Liver (tissue), 9 donors: ENCODE results near the gene CEP68. TPM values are rescaled to one million over a fixed set of nuclear protein-coding genes. Genes with fewer than 3 reads are reported as not detected.

Source experiments
- DNase-seq: peaks from one replicate; pipeline ENCODE4 v3.0.0-alpha.2; 2017; ENCODE audit warnings: low spot score
- H3K27ac ChIP-seq, 2 donors: one replicate each; pipeline ENCODE4 v1.7.0; 2013; ENCODE audit warnings: inconsistent platforms in 2 of 2, low read length in 2 of 2, control low read depth in 1 of 2, low read depth in 1 of 2, mild to moderate bottlenecking in 1 of 2
- H3K27me3 ChIP-seq, 4 donors: one replicate each; pipeline versions ENCODE4 v1.6.1 to v1.7.0; 2013; ENCODE audit warnings: low read length in 3 of 4, inconsistent platforms in 1 of 4, mild to moderate bottlenecking in 1 of 4, moderate library complexity in 1 of 4; ENCODE audit not compliant: control insufficient read depth in 4 of 4, insufficient read depth in 4 of 4
- H3K36me3 ChIP-seq, 4 donors: one replicate each; pipeline versions ENCODE4 v1.6.1 to v1.7.0; 2013; ENCODE audit warnings: low read length in 3 of 4, mild to moderate bottlenecking in 3 of 4, low read depth in 1 of 4, moderate library complexity in 1 of 4; ENCODE audit not compliant: control insufficient read depth in 4 of 4, insufficient read depth in 3 of 4
- H3K4me1 ChIP-seq, 4 donors: one replicate each; pipeline versions ENCODE4 v1.6.1 to v1.7.0; 2013; ENCODE audit warnings: low read length in 3 of 4, mild to moderate bottlenecking in 3 of 4, moderate library complexity in 1 of 4; ENCODE audit not compliant: control insufficient read depth in 4 of 4, insufficient read depth in 4 of 4
- H3K4me3 ChIP-seq, 3 donors: one replicate each; pipeline versions ENCODE4 v1.6.1 to v1.7.0; 2013; ENCODE audit warnings: low read length in 3 of 3, control low read depth in 1 of 3, low read depth in 1 of 3, mild to moderate bottlenecking in 1 of 3
- H3K9ac ChIP-seq, 2 donors: one replicate each; pipeline ENCODE4 v1.7.0; 2013; ENCODE audit warnings: low read length in 2 of 2, mild to moderate bottlenecking in 2 of 2, moderate library complexity in 2 of 2, control low read depth in 1 of 2, low read depth in 1 of 2
- H3K9me3 ChIP-seq, 4 donors: one replicate each; pipeline versions ENCODE4 v1.6.1 to v1.7.0; 2013; ENCODE audit warnings: low read length in 3 of 4; ENCODE audit not compliant: control insufficient read depth in 4 of 4
- ATF3 ChIP-seq: IDR thresholded peaks from 2 replicates; pipeline ENCODE4 v1.6.1; 2016; ENCODE audit warnings: antibody characterized with exemption
- CTCF ChIP-seq: fragments of 150-350 bp; IDR thresholded peaks from 2 replicates; pipeline ENCODE4 v1.5.1; 2017; ENCODE audit warnings: improper control_type of control experiment, low read depth, low read length; ENCODE audit not compliant: missing input control
- EGR1 ChIP-seq, 2 donors: IDR thresholded peaks; 2 replicates each; pipeline ENCODE4 v1.6.1; 2016 to 2018; ENCODE audit warnings: antibody characterized with exemption in 2 of 2, low read depth in 2 of 2
- FOXA1 ChIP-seq: IDR thresholded peaks from 2 replicates; pipeline ENCODE4 v1.6.1; 2016; ENCODE audit warnings: antibody characterized with exemption
- FOXA2 ChIP-seq: IDR thresholded peaks from 2 replicates; pipeline ENCODE4 v1.6.1; 2016; ENCODE audit warnings: antibody characterized with exemption
- GABPA ChIP-seq, 2 donors: IDR thresholded peaks in 1 of 2; conservative IDR thresholded peaks in 1 of 2; 2 replicates each; pipeline ENCODE4 v1.6.1; 2016; ENCODE audit warnings: antibody characterized with exemption in 2 of 2, mild to moderate bottlenecking in 1 of 2, moderate library complexity in 1 of 2
- HNF4A ChIP-seq, 2 donors: conservative IDR thresholded peaks; 2 replicates each; pipeline ENCODE4 v1.6.1; 2016; ENCODE audit warnings: antibody characterized with exemption in 2 of 2, mild to moderate bottlenecking in 2 of 2
- HNF4G ChIP-seq: IDR thresholded peaks from 2 replicates; pipeline ENCODE4 v1.6.1; 2016; ENCODE audit warnings: antibody characterized with exemption
- JUND ChIP-seq, 2 donors: IDR thresholded peaks; 2 replicates each; pipeline ENCODE4 v1.6.1; 2016; ENCODE audit warnings: antibody characterized with exemption in 2 of 2
- MAX ChIP-seq: IDR thresholded peaks from 2 replicates; pipeline ENCODE4 v1.6.1; 2016; ENCODE audit warnings: antibody characterized with exemption
- NR2F2 ChIP-seq: IDR thresholded peaks from 2 replicates; pipeline ENCODE4 v1.6.1; 2016; ENCODE audit warnings: antibody characterized with exemption
- RAD21 ChIP-seq, 2 donors: IDR thresholded peaks; 2 replicates each; pipeline ENCODE4 v1.6.1; 2016; ENCODE audit warnings: antibody characterized with exemption in 2 of 2, mild to moderate bottlenecking in 2 of 2
- REST ChIP-seq: IDR thresholded peaks from 2 replicates; pipeline ENCODE4 v1.6.1; 2016; ENCODE audit warnings: antibody characterized with exemption, mild to moderate bottlenecking
- RXRA ChIP-seq, 2 donors: IDR thresholded peaks; 2 replicates each; pipeline ENCODE4 v1.6.1; 2017 to 2018; ENCODE audit warnings: antibody characterized with exemption in 2 of 2, mild to moderate bottlenecking in 1 of 2
- SP1 ChIP-seq: IDR thresholded peaks from 2 replicates; pipeline ENCODE4 v1.6.1; 2018; ENCODE audit warnings: antibody characterized with exemption, mild to moderate bottlenecking
- TAF1 ChIP-seq: conservative IDR thresholded peaks from 2 replicates; pipeline ENCODE4 v1.6.1; 2016; ENCODE audit warnings: antibody characterized with exemption, mild to moderate bottlenecking
- YY1 ChIP-seq: IDR thresholded peaks from 2 replicates; pipeline ENCODE4 v1.6.1; 2016; ENCODE audit warnings: antibody characterized with exemption, mild to moderate bottlenecking
- WGBS: extraction: QIAGEN DNeasy Blood & Tissue Kit; methylation state at CpG from one replicate; pipeline ENCODE4 v1.1.7; 2013; 5-methylcytosine and 5-hydroxymethylcytosine counted together
- polyA plus RNA-seq, 2 donors: library from polyadenylated mRNA; stranded (reverse) in 1 of 2; unstranded in 1 of 2; fragments of 200-250 nt in 1 of 2; fragments of >200 nt in 1 of 2; fragmentation: Nextera tagmentation in 1 of 2; extraction: Ambion mirVana in 1 of 2; gene quantifications; one replicate each; pipeline versions ENCODE4 v1.2.1 to v1.2.3, GENCODE V29; 2013 to 2015
- total RNA-seq, 2 donors: library from RNA; depleted of rRNA; stranded (reverse); fragments of >200 nt; gene quantifications; one replicate each; pipeline ENCODE4 v1.2.3, GENCODE V29; 2014
- TF ChIP-seq, protein P1 (sequence below): IDR thresholded peaks from 2 replicates; pipeline ENCODE4 v1.6.1; 2016; ENCODE audit warnings: antibody characterized with exemption
- donor health status: healthy.
- donor health status: healthy.
- donor health status: healthy.
- donor health status: healthy.
- donor health status: healthy.

The CEP68 gene
- total and polyA plus RNA-seq, 4 donors, result 2.1 to 5.8 (median 4.1) TPM

GRCh38 chr2:65128297-65129190, 72.3 kb downstream of the CEP68 start:
- peak overlapping the region; percentile 93 to 99 (median 98) for H3K4me3 ChIP-seq
- H3K4me1 ChIP-seq, result peaks cover 17 to 37% (median 24%) of the 10 kb centered on the region in 4 donors
- H3K27me3 ChIP-seq, result no peaks in the 10 kb centered on the region
- H3K27ac ChIP-seq, result peak overlapping the region; percentile 99 to 100
- TF ChIP-seq FOXA1, result no peak
- TF ChIP-seq GABPA (IDR thresholded peaks at IDR 0.05 in 1 of 2, conservative IDR thresholded peaks at IDR 0.05 in 1 of 2), result no peak
- peak; percentile 37 for TF ChIP-seq MAX
- no peak for TF ChIP-seq HNF4G
- no peak for TF ChIP-seq CTCF
- TF ChIP-seq JUND (IDR thresholded peaks at IDR 0.05), result no peak
- peak; percentile 70 for TF ChIP-seq YY1
- TF ChIP-seq, protein P1, sequence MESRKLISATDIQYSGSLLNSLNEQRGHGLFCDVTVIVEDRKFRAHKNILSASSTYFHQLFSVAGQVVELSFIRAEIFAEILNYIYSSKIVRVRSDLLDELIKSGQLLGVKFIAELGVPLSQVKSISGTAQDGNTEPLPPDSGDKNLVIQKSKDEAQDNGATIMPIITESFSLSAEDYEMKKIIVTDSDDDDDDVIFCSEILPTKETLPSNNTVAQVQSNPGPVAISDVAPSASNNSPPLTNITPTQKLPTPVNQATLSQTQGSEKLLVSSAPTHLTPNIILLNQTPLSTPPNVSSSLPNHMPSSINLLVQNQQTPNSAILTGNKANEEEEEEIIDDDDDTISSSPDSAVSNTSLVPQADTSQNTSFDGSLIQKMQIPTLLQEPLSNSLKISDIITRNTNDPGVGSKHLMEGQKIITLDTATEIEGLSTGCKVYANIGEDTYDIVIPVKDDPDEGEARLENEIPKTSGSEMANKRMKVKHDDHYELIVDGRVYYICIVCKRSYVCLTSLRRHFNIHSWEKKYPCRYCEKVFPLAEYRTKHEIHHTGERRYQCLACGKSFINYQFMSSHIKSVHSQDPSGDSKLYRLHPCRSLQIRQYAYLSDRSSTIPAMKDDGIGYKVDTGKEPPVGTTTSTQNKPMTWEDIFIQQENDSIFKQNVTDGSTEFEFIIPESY, result peak; percentile 46
- TF ChIP-seq FOXA2, result no peak
- peak; percentile 18 to 42 for TF ChIP-seq HNF4A (conservative IDR thresholded peaks at IDR 0.05)
- TF ChIP-seq NR2F2, result no peak
- peak; percentile 25 for TF ChIP-seq ATF3
- TF ChIP-seq SP1, result peak; percentile 21
- TF ChIP-seq TAF1, result no peak
- peak; percentile 41 to 71 for TF ChIP-seq EGR1 (IDR thresholded peaks at IDR 0.05; ENCODE audit: low read depth in 2 of 2)
- peak in 1 of 2 donors; percentile 14 for TF ChIP-seq RAD21 (IDR thresholded peaks at IDR 0.05)
- peak in 1 of 2 donors; percentile 53 for TF ChIP-seq RXRA (IDR thresholded peaks at IDR 0.05)
- no peak for DNase-seq
- peak overlapping the region; percentile 76 to 100 for H3K9ac ChIP-seq
- no peaks in the 10 kb centered on the region for H3K36me3 ChIP-seq
- WGBS, result 2% methylated on average over 8 of the region's 8 CpGs
- no peaks in the 10 kb centered on the region for H3K9me3 ChIP-seq

DNA sequence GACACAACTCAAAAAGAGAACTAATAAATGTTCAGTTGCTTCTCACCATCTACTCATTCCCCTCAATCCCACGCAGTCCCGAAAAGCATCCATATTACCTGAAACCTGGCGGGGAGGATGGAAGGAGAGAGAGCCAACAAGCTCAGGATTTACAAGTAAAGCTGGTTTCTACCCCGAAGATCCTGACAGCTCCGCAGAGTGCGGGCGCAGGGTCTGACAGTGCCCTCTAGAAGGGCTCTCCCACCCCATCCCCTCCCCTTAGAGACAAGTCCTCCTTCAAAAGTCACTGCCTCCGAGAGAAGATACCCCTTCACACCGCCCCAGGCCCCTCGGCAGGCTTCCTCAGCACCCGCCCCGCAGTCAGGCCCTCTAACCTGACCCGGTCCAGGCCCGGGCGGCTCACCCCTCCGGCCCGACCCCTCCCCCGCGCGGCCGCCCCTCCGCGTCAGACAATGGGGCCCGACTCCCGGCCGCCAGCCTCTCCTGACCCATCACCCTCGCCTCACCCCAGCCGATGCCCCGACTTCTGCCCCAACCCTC, 73.1 kb downstream of the CEP68 start:
- TF ChIP-seq YY1, result no peak
- TF ChIP-seq ATF3, result no peak
- TF ChIP-seq FOXA2, result no peak
- no peak for TF ChIP-seq CTCF
- no peak for TF ChIP-seq NR2F2
- no peak for TF ChIP-seq REST
- no peak for TF ChIP-seq EGR1 (IDR thresholded peaks at IDR 0.05; ENCODE audit: low read depth in 2 of 2)
- H3K4me1 ChIP-seq, result peaks cover 14 to 31% (median 21%) of the 10 kb centered on the region in 4 donors
- under 1% methylated on average over 29 of the region's 29 CpGs for WGBS

More for the DNA sequence above, 73.1 kb downstream of the CEP68 start:
- H3K9ac ChIP-seq, result peak overlapping the region; percentile 76 to 100
- H3K4me3 ChIP-seq, result peak overlapping the region; percentile 93 to 99 (median 98)
- DNase-seq, result peak; percentile 74
- no peaks in the 10 kb centered on the region for H3K36me3 ChIP-seq
- H3K27me3 ChIP-seq, result no peaks in the 10 kb centered on the region
- no peaks in the 10 kb centered on the region for H3K9me3 ChIP-seq
- H3K27ac ChIP-seq, result peak overlapping the region; percentile 99 to 100
